ENCODE results near the gene REEP1. TPM values are rescaled to one million over a fixed set of nuclear protein-coding genes. Genes with fewer than 3 reads are reported as not detected.

REEP1 gene
- total RNA-seq, 3 donors from 2014 or later, result 0.13 to 0.35 TPM; not detected in 1

Other genes starting within 250 kb of the REEP1 start
- 10 to 100 TPM; 80.3 to 86.3 (median 81.4) TPM for gene POLR1A, start 231.7 kb downstream of the REEP1 start, total RNA-seq
- 100 to 1,000 TPM; 131 to 138 (median 138) TPM for gene PTCD3, start 231.4 kb downstream of the REEP1 start, total RNA-seq
- gene IMMT, start 142.2 kb downstream of the REEP1 start, total RNA-seq, result 100 to 1,000 TPM; 135 to 166 (median 143) TPM
- 10 to 100 TPM; 68.3 to 84.8 (median 71.1) TPM for gene MRPL35, start 138.2 kb downstream of the REEP1 start, total RNA-seq
- 10 to 100 TPM; 32.9 to 45.9 (median 36.5) TPM for gene KDM3A, start 103.7 kb upstream of the REEP1 start, total RNA-seq
- gene CHMP3, start 225.8 kb upstream of the REEP1 start, total RNA-seq, result 10 to 100 TPM; 45.4 to 50.2 (median 48.3) TPM

Measured in activated T-cell treated with anti-CD3 and anti-CD28 coated beads, Interleukin-2, amount 50 U/mL, for 4 hours (primary cell).